CD14-positive monocyte (primary cell): ENCODE results near the gene DCUN1D4. TPM values are rescaled to one million over a fixed set of nuclear protein-coding genes. Genes with fewer than 3 reads are reported as not detected.

Experiments
- DNase-seq, 3 donors: peaks; one replicate each; pipeline ENCODE4 v3.0.0-alpha.2; 2011 to 2022
- H2AFZ ChIP-seq: 2 replicates; pipeline ENCODE4 v1.6.0; 2012; ENCODE audit warnings: mild to moderate bottlenecking, low read depth, low read length, inconsistent platforms; ENCODE audit not compliant: insufficient read depth, poor library complexity, severe bottlenecking
- H3K27ac ChIP-seq, 2 donors: 1 replicate in 1 of 2; 2 replicates in 1 of 2; pipeline ENCODE4 v1.5.1; 2012 to 2013; ENCODE audit warnings: low read length in 2 of 2, control low read depth in 1 of 2, inconsistent platforms in 1 of 2, low read depth in 1 of 2, mild to moderate bottlenecking in 1 of 2
- H3K27me3 ChIP-seq, 2 donors: one replicate each; pipeline versions ENCODE4 v1.6.0 to v1.6.1; 2011 to 2013; ENCODE audit warnings: low read length in 2 of 2; ENCODE audit not compliant: control insufficient read depth in 2 of 2, insufficient read depth in 2 of 2
- H3K36me3 ChIP-seq, 2 donors: replicated peaks in 1 of 2; 1 replicate in 1 of 2; 2 replicates in 1 of 2; pipeline versions ENCODE4 v1.5.1 to v1.6.1; 2012 to 2013; ENCODE audit warnings: low read length in 2 of 2, control low read depth in 1 of 2, inconsistent platforms in 1 of 2, mild to moderate bottlenecking in 1 of 2; ENCODE audit not compliant: insufficient read depth in 2 of 2, control insufficient read depth in 1 of 2
- H3K4me1 ChIP-seq, 2 donors: 1 replicate in 1 of 2; 2 replicates in 1 of 2; pipeline versions ENCODE4 v1.5.1 to v1.6.1; 2012 to 2013; ENCODE audit warnings: low read length in 2 of 2, control low read depth in 1 of 2, inconsistent platforms in 1 of 2, mild to moderate bottlenecking in 1 of 2, moderate library complexity in 1 of 2; ENCODE audit not compliant: insufficient read depth in 2 of 2, control insufficient read depth in 1 of 2
- H3K4me2 ChIP-seq: replicated peaks from 2 replicates; pipeline ENCODE3; 2012; ENCODE audit warnings: low read length, moderate library complexity, mild to moderate bottlenecking; ENCODE audit not compliant: poor library complexity, severe bottlenecking; ENCODE audit errors: extremely low read depth
- H3K4me3 ChIP-seq, 3 experiments: fragments of 200-600 bp in 1 of 3; sonication (generic) in 1 of 3; replicated peaks in 1 of 3; 1 replicate in 2 of 3; 2 replicates in 1 of 3; pipeline ENCODE4 v1.5.1; 2011 to 2013; ENCODE audit warnings: low read length in 3 of 3, mild to moderate bottlenecking in 3 of 3, control low read depth in 2 of 3, low read depth in 2 of 3, inconsistent platforms in 1 of 3, moderate library complexity in 1 of 3
- H3K79me2 ChIP-seq: 2 replicates; pipeline ENCODE4 v1.6.0; 2012; ENCODE audit warnings: mild to moderate bottlenecking, control low read depth, inconsistent platforms, low read length, moderate library complexity; ENCODE audit not compliant: insufficient read depth
- H3K9ac ChIP-seq: 2 replicates; pipeline ENCODE4 v1.6.0; 2017; ENCODE audit warnings: low read length, mild to moderate bottlenecking; ENCODE audit not compliant: insufficient read depth, poor library complexity, severe bottlenecking
- H3K9me3 ChIP-seq, 2 donors: replicated peaks in 1 of 2; 1 replicate in 1 of 2; 2 replicates in 1 of 2; pipeline versions ENCODE4 v1.5.1 to v1.6.1; 2012 to 2013; ENCODE audit warnings: low read length in 2 of 2, control low read depth in 1 of 2; ENCODE audit not compliant: control insufficient read depth in 1 of 2, insufficient read depth in 1 of 2
- H4K20me1 ChIP-seq: 2 replicates; pipeline ENCODE4 v1.6.0; 2012; ENCODE audit warnings: mild to moderate bottlenecking, low read length, control low read depth, moderate library complexity; ENCODE audit not compliant: insufficient read depth
- H3K27ac Mint-ChIP-seq, 7 donors: one replicate each; pipeline ENCODE4 v1.8.0; 2020; ENCODE audit warnings: mild to moderate bottlenecking in 7 of 7, mixed read lengths in 7 of 7, moderate library complexity in 6 of 7, inconsistent platforms in 2 of 7
- H3K27me3 Mint-ChIP-seq, 3 donors: one replicate each; pipeline ENCODE4 v1.8.0; 2021 to 2022; ENCODE audit warnings: low read depth in 3 of 3, mild to moderate bottlenecking in 3 of 3, mixed read lengths in 3 of 3, moderate library complexity in 3 of 3, inconsistent platforms in 1 of 3
- H3K36me3 Mint-ChIP-seq, 2 donors: one replicate each; pipeline ENCODE4 v1.8.0; 2020; ENCODE audit warnings: mixed read lengths in 2 of 2, inconsistent platforms in 1 of 2, mild to moderate bottlenecking in 1 of 2
- H3K4me1 Mint-ChIP-seq: one replicate; pipeline ENCODE4 v1.8.0; 2020; ENCODE audit warnings: mild to moderate bottlenecking, mixed read lengths
- H3K4me3 Mint-ChIP-seq, 2 donors: one replicate each; pipeline ENCODE4 v1.8.0; 2020; ENCODE audit warnings: mild to moderate bottlenecking in 2 of 2, mixed read lengths in 2 of 2, moderate library complexity in 1 of 2
- H3K9me3 Mint-ChIP-seq, 7 donors: one replicate each; pipeline ENCODE4 v1.8.0; 2020 to 2022; ENCODE audit warnings: mixed read lengths in 7 of 7, mild to moderate bottlenecking in 6 of 7, moderate library complexity in 6 of 7, inconsistent platforms in 2 of 7
- WGBS: methylation state at CpG from one replicate; pipeline ENCODE4 v1.1.5; 2013; ENCODE audit warnings: missing lambda C conversion rate; ENCODE audit not compliant: insufficient coverage; 5-methylcytosine and 5-hydroxymethylcytosine counted together
- intact Hi-C, 2 donors: fragments of 100-400 bp; cut with micrococcal nuclease; formaldehyde crosslinking; loops; one replicate each; pipeline versions ENCODE4 v1.15.0 to v1.15.1; 2023
- polyA plus RNA-seq, 3 donors: library from polyadenylated mRNA; depleted of rRNA in 1 of 3; unstranded in 2 of 3; stranded (reverse) in 1 of 3; fragments of 300-500 nt in 2 of 3; fragments of >200 nt in 1 of 3; fragmentation: Illumina TruSeq in 2 of 3; gene quantifications; 1 replicate in 2 of 3; 2 replicates in 1 of 3; pipeline ENCODE4 v1.2.3, GENCODE V29; 2012 to 2021
- TF ChIP-seq, protein P1 (sequence below): fragments of 200-600 bp; IDR thresholded peaks from one replicate; pipeline ENCODE4 v1.8.0; 2022; ENCODE audit warnings: antibody characterized with exemption, mild to moderate bottlenecking

Gene DCUN1D4
- polyA plus RNA-seq, 3 donors, result 4.7 to 15.2 (median 6.9) TPM

DNA sequence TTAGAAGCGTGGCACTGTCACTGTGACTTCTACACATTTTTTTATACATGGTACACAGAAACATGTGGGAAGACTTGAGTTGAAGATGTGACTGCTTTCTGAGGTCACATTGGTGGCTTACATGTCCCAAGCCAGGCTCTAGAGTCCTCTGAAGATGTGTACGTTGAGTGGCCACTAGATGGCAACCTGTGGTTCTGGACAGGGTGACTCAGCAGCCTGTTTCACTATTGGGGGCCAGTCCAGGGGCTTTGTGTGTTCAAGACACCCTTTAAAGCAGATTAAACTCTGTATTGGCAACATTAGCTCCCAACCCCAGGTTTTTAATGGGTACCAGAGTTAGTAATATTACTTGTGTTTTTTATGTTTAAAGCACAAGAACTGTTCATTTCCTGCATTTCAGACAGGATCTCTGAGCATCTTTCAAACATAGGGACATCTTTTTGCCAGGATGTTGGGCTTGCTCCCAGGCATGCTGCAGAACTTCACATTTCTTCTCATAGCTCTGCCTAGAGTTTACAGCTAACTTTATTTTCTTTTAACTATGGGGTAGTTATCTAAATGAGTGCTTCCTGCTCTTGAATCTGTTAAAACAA, 53.0 kb downstream of the DCUN1D4 start:
- H3K27me3 ChIP-seq, result no peaks in the 10 kb centered on the region
- no peak overlapping the region for H2AFZ ChIP-seq
- no peak overlapping the region for H3K4me3 ChIP-seq
- 0% methylated on average over 1 of the region's 2 CpGs for whole genome bisulfite sequencing
- intact Hi-C loops, result loop anchor here in 1 of 2 donors (5.0 kb wide), 1 partner anchor 131 kb away; no protein-coding TSS in a partner anchor
- H3K4me3 Mint-ChIP-seq, result no peak overlapping the region
- H3K9ac ChIP-seq, result no peak overlapping the region
- H3K4me1 Mint-ChIP-seq, result peaks cover 20% of the 10 kb centered on the region
- peak; percentile 30 to 69 (median 63) for DNase-seq
- no peaks in the 10 kb centered on the region for H3K9me3 ChIP-seq
- no peaks in the 10 kb centered on the region for H3K27me3 Mint-ChIP-seq
- peaks cover 10 to 11% of the 10 kb centered on the region in 2 donors for H3K4me1 ChIP-seq
- peak overlapping the region in 1 of 7 donors; percentile 41 for H3K27ac Mint-ChIP-seq
- H3K36me3 Mint-ChIP-seq, result peaks cover 17 to 26% of the 10 kb centered on the region in 2 donors
- no peaks in the 10 kb centered on the region for H4K20me1 ChIP-seq
- H3K27ac ChIP-seq, result peak overlapping the region in 1 of 2 donors; percentile 23
- peaks cover 0 to 2% (median 0%) of the 10 kb centered on the region in 7 donors for H3K9me3 Mint-ChIP-seq
- peaks cover 4 to 22% of the 10 kb centered on the region in 2 donors for H3K36me3 ChIP-seq
- TF ChIP-seq, protein P1, sequence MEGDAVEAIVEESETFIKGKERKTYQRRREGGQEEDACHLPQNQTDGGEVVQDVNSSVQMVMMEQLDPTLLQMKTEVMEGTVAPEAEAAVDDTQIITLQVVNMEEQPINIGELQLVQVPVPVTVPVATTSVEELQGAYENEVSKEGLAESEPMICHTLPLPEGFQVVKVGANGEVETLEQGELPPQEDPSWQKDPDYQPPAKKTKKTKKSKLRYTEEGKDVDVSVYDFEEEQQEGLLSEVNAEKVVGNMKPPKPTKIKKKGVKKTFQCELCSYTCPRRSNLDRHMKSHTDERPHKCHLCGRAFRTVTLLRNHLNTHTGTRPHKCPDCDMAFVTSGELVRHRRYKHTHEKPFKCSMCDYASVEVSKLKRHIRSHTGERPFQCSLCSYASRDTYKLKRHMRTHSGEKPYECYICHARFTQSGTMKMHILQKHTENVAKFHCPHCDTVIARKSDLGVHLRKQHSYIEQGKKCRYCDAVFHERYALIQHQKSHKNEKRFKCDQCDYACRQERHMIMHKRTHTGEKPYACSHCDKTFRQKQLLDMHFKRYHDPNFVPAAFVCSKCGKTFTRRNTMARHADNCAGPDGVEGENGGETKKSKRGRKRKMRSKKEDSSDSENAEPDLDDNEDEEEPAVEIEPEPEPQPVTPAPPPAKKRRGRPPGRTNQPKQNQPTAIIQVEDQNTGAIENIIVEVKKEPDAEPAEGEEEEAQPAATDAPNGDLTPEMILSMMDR, result peak; percentile 87
- H3K79me2 ChIP-seq, result no peaks in the 10 kb centered on the region
- no peak overlapping the region for H3K4me2 ChIP-seq

DNA sequence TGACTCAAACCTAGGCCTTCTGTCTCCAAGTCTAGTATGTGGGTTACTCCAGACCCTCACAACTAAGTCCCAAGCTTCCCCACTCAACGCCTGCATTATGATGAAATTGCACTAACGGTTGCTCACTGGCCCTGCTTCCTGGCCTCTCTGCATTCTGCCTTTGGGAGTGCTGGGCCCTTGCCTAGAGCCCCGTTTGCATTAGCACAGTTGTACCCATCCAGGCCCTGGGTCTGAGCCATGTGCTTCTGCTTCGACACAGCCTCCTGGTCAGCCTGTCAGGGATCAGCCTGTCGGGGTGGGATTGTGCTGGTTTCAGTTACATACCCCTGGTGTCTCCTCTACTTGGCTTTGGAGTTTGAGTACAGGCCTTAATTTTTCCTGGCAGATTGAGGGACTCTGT, 58.4 kb downstream of the DCUN1D4 start:
- no peaks in the 10 kb centered on the region for H4K20me1 ChIP-seq
- Mint-ChIP-seq H3K4me3 (peak overlapping the region in 1 of 2 donors; percentile 42), H3K27ac (peak overlapping the region in 6 of 7 donors; percentile 73 to 87 (median 76)), H3K27me3 (peaks cover 0 to 1% (median 0%) of the 10 kb centered on the region in 3 donors), H3K36me3 (peaks cover 24 to 25% of the 10 kb centered on the region in 2 donors), H3K4me1 (peaks cover 40% of the 10 kb centered on the region), H3K9me3 (peaks cover 0 to 2% (median 0%) of the 10 kb centered on the region in 7 donors)
- no peaks in the 10 kb centered on the region for H3K9me3 ChIP-seq
- DNase-seq, result peak in 2 of 3 donors; percentile 10 to 12
- no peak overlapping the region for H2AFZ ChIP-seq
- intact Hi-C loops, result loop anchor here in 1 of 2 donors (10.0 kb wide), 1 partner anchor 57 kb away; the partner anchor contains the start of gene DCUN1D4
- H3K27ac ChIP-seq, result peak overlapping the region; percentile 29 to 65
- no peak overlapping the region for H3K9ac ChIP-seq
- H3K4me2 ChIP-seq, result no peak overlapping the region
- peaks cover 0 to 2% of the 10 kb centered on the region in 2 donors for H3K36me3 ChIP-seq
- 19% methylated on average over 4 of the region's 5 CpGs for WGBS
- H3K4me3 ChIP-seq, result no peak overlapping the region
- TF ChIP-seq, protein P1, result no peak
- H3K79me2 ChIP-seq, result no peaks in the 10 kb centered on the region
- no peaks in the 10 kb centered on the region for H3K27me3 ChIP-seq
- H3K4me1 ChIP-seq, result peaks cover 32 to 37% of the 10 kb centered on the region in 2 donors
